Activated CD4-positive, alpha-beta T cell treated with anti-CD3 and anti-CD28 coated beads, Interleukin-2, amount 10 ng/mL, durations not matched to agents 7 days and 5 days (primary cell): ENCODE data around the gene NACA. TPM values are rescaled to one million over a fixed set of nuclear protein-coding genes. Genes with fewer than 3 reads are reported as not detected.

Experiments used
- CTCF ChIA-PET: fragments of 350-600 bp; sonication (Branson Sonifier 250); formaldehyde crosslinking; loops from one replicate; lab custom pipeline; 2021; ENCODE audit warnings: antibody characterized with exemption; lab: Charles Lee
- POLR2A ChIA-PET: fragments of 350-600 bp; sonication (Branson Sonifier 250); formaldehyde crosslinking; loops from one replicate; lab custom pipeline; 2021; ENCODE audit warnings: antibody characterized with exemption; lab: Charles Lee
- DNase-seq: peaks from one replicate; pipeline ENCODE4 v3.0.0-alpha.2; 2020
- H3K27ac Mint-ChIP-seq: one replicate; pipeline ENCODE4 v1.8.0; 2021; ENCODE audit warnings: mild to moderate bottlenecking, moderate library complexity, mixed read lengths
- H3K27me3 Mint-ChIP-seq: one replicate; pipeline ENCODE4 v1.8.0; 2021; ENCODE audit warnings: mixed read lengths
- H3K36me3 Mint-ChIP-seq: one replicate; pipeline ENCODE4 v1.8.0; 2021; ENCODE audit warnings: low read depth, mixed read lengths
- H3K4me1 Mint-ChIP-seq: one replicate; pipeline ENCODE4 v1.8.0; 2021; ENCODE audit warnings: mixed read lengths
- H3K4me3 Mint-ChIP-seq: one replicate; pipeline ENCODE4 v1.8.0; 2021; ENCODE audit warnings: mild to moderate bottlenecking, moderate library complexity, mixed read lengths
- H3K9me3 Mint-ChIP-seq: one replicate; pipeline ENCODE4 v1.8.0; 2021; ENCODE audit warnings: mixed read lengths
- total RNA-seq, 2 experiments: library from RNA; stranded (reverse); gene quantifications; one replicate each; pipeline ENCODE4 v1.2.3, GENCODE V29; 2021

NACA gene
- total RNA-seq, 2 experiments from 2014 or later: 805 to 843 TPM

DNA sequence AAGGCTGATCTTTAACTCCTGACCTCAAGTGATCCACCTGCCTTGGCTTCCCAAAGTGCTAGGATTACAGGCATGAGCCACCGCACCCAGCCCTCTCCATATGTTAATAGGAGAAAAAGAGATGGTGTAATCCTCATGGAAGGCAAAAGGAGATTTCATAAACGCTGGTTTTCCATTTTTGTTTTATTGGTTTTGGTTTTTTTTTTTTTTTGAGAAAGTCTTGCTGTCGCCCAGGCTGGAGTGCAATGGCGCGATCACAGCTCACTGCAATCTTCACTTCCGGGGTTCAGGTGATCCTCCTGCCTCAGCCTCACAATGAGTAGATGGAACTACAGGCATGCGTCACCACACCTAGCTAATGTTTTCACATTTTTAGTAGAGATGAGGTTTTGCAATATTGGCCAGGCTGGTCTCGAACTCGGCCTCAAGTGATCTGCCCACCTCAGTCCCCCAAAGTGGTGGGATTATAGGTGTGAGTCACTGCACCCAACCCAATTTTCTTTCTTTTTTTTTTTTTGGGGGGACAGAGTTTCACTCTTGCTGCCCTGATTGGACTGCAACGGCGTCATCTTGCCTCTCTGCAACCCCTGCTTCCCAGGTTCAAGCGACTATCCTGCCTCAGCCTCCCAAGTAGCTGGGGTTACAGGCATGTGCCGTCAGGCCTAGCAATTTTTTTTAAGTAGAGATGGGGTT, 45.1 kb downstream of the NACA start:
- H3K9me3 Mint-ChIP-seq: no peaks in the 10 kb centered on the region
- no peak for DNase-seq
- H3K27me3 Mint-ChIP-seq: no peaks in the 10 kb centered on the region
- H3K4me1 Mint-ChIP-seq: peaks cover 66% of the 10 kb centered on the region
- H3K36me3 Mint-ChIP-seq: peaks cover 58% of the 10 kb centered on the region
- peak overlapping the region; percentile 75 for H3K27ac Mint-ChIP-seq
- no peak overlapping the region for H3K4me3 Mint-ChIP-seq
- POLR2A ChIA-PET: no interaction called here
- CTCF ChIA-PET: interaction anchor here (0.6 to 1.8 kb wide), 4 partner anchors 9 to 51 kb away, joined by 3 to 8 read pairs (median 4); no protein-coding TSS in a partner anchor

DNA sequence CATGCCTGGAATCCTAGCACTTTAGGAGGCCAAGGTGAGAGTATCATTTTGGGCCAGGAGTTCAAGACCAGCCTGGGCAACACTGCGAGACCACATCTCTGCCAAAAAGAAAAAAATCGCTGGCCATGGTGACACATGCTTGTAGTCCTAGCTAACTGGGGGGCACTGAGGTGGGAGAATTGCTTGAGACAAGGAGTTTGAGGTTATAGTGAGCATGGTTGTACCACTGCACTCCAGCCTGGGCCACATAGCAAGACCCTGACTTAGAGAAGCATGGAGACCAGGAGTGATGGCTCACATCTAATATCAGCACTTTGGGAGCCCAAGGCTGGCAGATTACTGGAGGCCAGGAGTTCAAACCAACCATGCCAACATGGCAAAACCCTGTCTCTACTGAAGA, 46.2 kb downstream of the NACA start:
- H3K36me3 Mint-ChIP-seq: peaks cover 52% of the 10 kb centered on the region
- H3K27ac Mint-ChIP-seq: no peak overlapping the region
- no peaks in the 10 kb centered on the region for H3K9me3 Mint-ChIP-seq
- ChIA-PET POLR2A (no interaction called here), CTCF (interaction anchor here (0.6 to 1.8 kb wide), 3 partner anchors 11 to 42 kb away, joined by 3 to 8 read pairs (median 3); no protein-coding TSS in a partner anchor)
- peaks cover 60% of the 10 kb centered on the region for H3K4me1 Mint-ChIP-seq
- DNase-seq: no peak
- H3K4me3 Mint-ChIP-seq: no peak overlapping the region
- no peaks in the 10 kb centered on the region for H3K27me3 Mint-ChIP-seq

GRCh38 chr12:56677680-56678079, 47.4 kb downstream of the NACA start:
- no peak for DNase-seq

DNA sequence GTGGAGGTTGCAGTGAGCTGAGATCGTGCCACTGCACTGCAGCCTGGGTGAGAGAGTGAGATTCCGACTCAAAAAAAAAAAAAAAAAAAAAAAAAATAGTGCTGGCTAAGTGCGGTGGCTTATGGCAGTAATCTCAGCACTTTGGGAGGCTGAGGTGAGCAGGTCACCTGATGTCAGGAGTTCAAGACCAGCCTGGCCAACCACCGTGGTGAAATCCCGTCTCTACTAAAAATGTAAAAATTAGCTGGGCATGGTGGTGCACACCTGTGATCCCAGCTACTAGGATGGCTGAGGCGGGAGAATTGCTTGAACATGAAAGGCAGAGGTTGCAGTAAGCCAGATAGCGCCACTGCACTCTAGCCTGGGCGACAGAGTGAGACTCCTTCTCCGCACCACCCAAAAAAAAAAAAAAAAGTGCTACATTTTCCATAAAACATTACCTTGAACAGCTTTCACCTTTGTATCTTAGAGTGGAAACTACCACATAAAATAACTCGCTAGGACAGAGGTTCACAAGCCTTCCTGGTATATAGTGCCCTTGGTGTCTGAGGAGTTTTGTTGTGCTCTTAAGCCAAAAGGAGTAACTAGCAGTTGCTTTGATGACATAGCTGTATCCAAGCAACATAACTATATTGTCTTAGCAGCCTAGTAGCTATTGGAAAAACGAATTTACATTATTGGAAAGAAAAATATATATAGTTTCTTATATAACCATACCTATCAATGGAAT, 48.1 kb downstream of the NACA start:
- Mint-ChIP-seq H3K4me3 (no peak overlapping the region), H3K27ac (peak overlapping the region; percentile 60), H3K36me3 (peaks cover 54% of the 10 kb centered on the region), H3K4me1 (peaks cover 59% of the 10 kb centered on the region), H3K9me3 (no peaks in the 10 kb centered on the region), H3K27me3 (no peaks in the 10 kb centered on the region)
- DNase-seq: no peak
- CTCF ChIA-PET: interaction anchor here (0.6 to 1.3 kb wide), 8 partner anchors 9 to 568 kb away, joined by 3 to 6 read pairs (median 3); no protein-coding TSS in a partner anchor
- POLR2A ChIA-PET: interaction anchor here (0.6 kb wide), 2 partner anchors 11 to 15 kb away, joined by 5 to 7 read pairs; partner anchors contain the start of gene PTGES3

More at GRCh38 chr12:56677680-56678079, 47.4 kb downstream of the NACA start:
- ChIA-PET CTCF (interaction anchor here (0.6 to 1.3 kb wide), 5 partner anchors 9 to 569 kb away, joined by 3 to 4 read pairs (median 3); no protein-coding TSS in a partner anchor), POLR2A (interaction anchor here (0.6 kb wide), 1 partner anchor 10 kb away, joined by 7 read pairs; the partner anchor contains the start of gene PTGES3)
- H3K9me3 Mint-ChIP-seq: no peaks in the 10 kb centered on the region
- H3K4me1 Mint-ChIP-seq: peaks cover 62% of the 10 kb centered on the region
- H3K27ac Mint-ChIP-seq: no peak overlapping the region
- H3K36me3 Mint-ChIP-seq: peaks cover 55% of the 10 kb centered on the region
- no peak overlapping the region for H3K4me3 Mint-ChIP-seq
- H3K27me3 Mint-ChIP-seq: no peaks in the 10 kb centered on the region

GRCh38 chr12:56671608-56672007, 53.5 kb downstream of the NACA start:
- H3K9me3 Mint-ChIP-seq: no peaks in the 10 kb centered on the region
- peaks cover 40% of the 10 kb centered on the region for H3K4me1 Mint-ChIP-seq
- peaks cover 53% of the 10 kb centered on the region for H3K36me3 Mint-ChIP-seq
- ChIA-PET CTCF (interaction anchor here (0.6 to 2.2 kb wide), 2 partner anchors 16 to 34 kb away, joined by 3 to 6 read pairs; partner anchors contain the start of gene PTGES3), POLR2A (interaction anchor here (0.7 kb wide), 1 partner anchor 13 kb away, joined by 4 read pairs; no protein-coding TSS in a partner anchor)
- no peaks in the 10 kb centered on the region for H3K27me3 Mint-ChIP-seq
- H3K4me3 Mint-ChIP-seq: no peak overlapping the region
- DNase-seq: no peak
- H3K27ac Mint-ChIP-seq: peak overlapping the region; percentile 50

GRCh38 chr12:56670836-56671235, 54.3 kb downstream of the NACA start:
- Mint-ChIP-seq H3K36me3 (peaks cover 55% of the 10 kb centered on the region), H3K27me3 (no peaks in the 10 kb centered on the region), H3K27ac (peak overlapping the region; percentile 13), H3K4me3 (no peak overlapping the region), H3K9me3 (no peaks in the 10 kb centered on the region), H3K4me1 (peaks cover 37% of the 10 kb centered on the region)
- DNase-seq: no peak
- ChIA-PET CTCF (interaction anchor here (0.6 to 2.2 kb wide), 4 partner anchors 9 to 33 kb away, joined by 3 to 6 read pairs (median 6); partner anchors contain the start of gene PTGES3), POLR2A (no interaction called here)

- POLR2A ChIA-PET: no interaction called here
- H3K27ac Mint-ChIP-seq: no peak overlapping the region
- CTCF ChIA-PET: interaction anchor here (1.0 kb wide), 1 partner anchor 11 kb away, joined by 8 read pairs; no protein-coding TSS in a partner anchor
- no peak overlapping the region for H3K4me3 Mint-ChIP-seq
- peaks cover 24% of the 10 kb centered on the region for H3K4me1 Mint-ChIP-seq
- no peak for DNase-seq
- H3K36me3 Mint-ChIP-seq: peaks cover 64% of the 10 kb centered on the region
- H3K27me3 Mint-ChIP-seq: no peaks in the 10 kb centered on the region
- H3K9me3 Mint-ChIP-seq: no peaks in the 10 kb centered on the region
Measured at GRCh38 chr12:56668197-56668457, 57.0 kb downstream of the NACA start.

Other genes starting within 250 kb of the NACA start
- 1 to 10 TPM; 1.1 to 1.9 TPM for gene GLS2, start 237.1 kb downstream of the NACA start, total RNA-seq
- 1 to 10 TPM; 4.5 to 6.0 TPM for gene RBMS2, start 203.5 kb downstream of the NACA start, total RNA-seq
- gene BAZ2A, start 95.0 kb downstream of the NACA start, total RNA-seq: 100 to 1,000 TPM in 1 of 2 experiments, 10 to 100 TPM in 1; 98.4 to 116 TPM
- gene ATP5F1B, start 79.3 kb downstream of the NACA start, total RNA-seq: 100 to 1,000 TPM; 506 to 539 TPM
- gene PTGES3, start 37.0 kb downstream of the NACA start, total RNA-seq: 100 to 1,000 TPM; 218 to 236 TPM
- gene PRIM1, start 27.0 kb upstream of the NACA start, total RNA-seq: 10 to 100 TPM; 48.0 to 52.9 TPM
- 1 to 10 TPM; 3.1 to 3.8 TPM for gene HSD17B6, start 38.0 kb upstream of the NACA start, total RNA-seq
- not detected for gene SDR9C7, start 209.1 kb upstream of the NACA start, total RNA-seq
- gene RDH16, start 232.3 kb upstream of the NACA start, total RNA-seq: under 1 TPM; 0.31 to 0.35 TPM